Measurements from ENCODE around the gene SP2.
"Not testable (repeated sequence)": the region's sequence is repeated elsewhere in the genome, so short reads cannot be mapped to it uniquely, and the experiment has no call there.

The SP2 gene

GRCh38 chr17:47929218-47930000 is 33.4 kb downstream of the SP2 start:
- no peaks in the 10 kb centered on the region; the same call in 1 of the 2 replicates for H3F3A ChIP-seq (ENCODE audit: insufficient read depth, low read length)
- H3K4me3 ChIP-seq (ENCODE audit: low read length), result no peak overlapping the region
- TF ChIP-seq EZH2phosphoT487 (IDR thresholded peaks at IDR 0.05; ENCODE audit: low read length), result no peak
- no peak for TF ChIP-seq CTCF (IDR thresholded peaks at IDR 0.05; ENCODE audit: low read length)
- no peak for TF ChIP-seq EZH2 (optimal IDR thresholded peaks at IDR 0.05; ENCODE audit: low read depth, low read length)
- no peak overlapping the region for H2AFZ ChIP-seq (ENCODE audit: low read length)
- no peaks in the 10 kb centered on the region for H3K4me1 ChIP-seq (ENCODE audit: low read length)
- no peaks in the 10 kb centered on the region for H3K9me2 ChIP-seq (replicated peaks; ENCODE audit: insufficient read depth, low read length)
- no peak overlapping the region for H3K4me2 ChIP-seq (ENCODE audit: low read depth, low read length)
- DNase-seq, result no peak
- no peak overlapping the region for H3K9ac ChIP-seq (ENCODE audit: low read length)
- H3K9me3 ChIP-seq (replicated peaks; ENCODE audit: insufficient read depth, low read length), result no peaks in the 10 kb centered on the region
- H3K36me3 ChIP-seq (replicated peaks; ENCODE audit: insufficient read depth, low read length), result no peaks in the 10 kb centered on the region
- no peaks in the 10 kb centered on the region for H3K27me3 ChIP-seq (replicated peaks; ENCODE audit: insufficient read depth, low read length)
- H4K20me1 ChIP-seq (ENCODE audit: insufficient read depth, low read length), result no peaks in the 10 kb centered on the region
- H3K79me2 ChIP-seq (ENCODE audit: low read length), result no peaks in the 10 kb centered on the region
- H3K27ac ChIP-seq (ENCODE audit: low read length), result no peak overlapping the region

- no peak overlapping the region for H3K9ac ChIP-seq (ENCODE audit: low read length)
- no peaks in the 10 kb centered on the region; the same call in 1 of the 2 replicates for H3F3A ChIP-seq (ENCODE audit: insufficient read depth, low read length)
- DNase-seq, result no peak
- H3K4me2 ChIP-seq (ENCODE audit: low read depth, low read length), result no peak overlapping the region
- no peaks in the 10 kb centered on the region for H3K4me1 ChIP-seq (ENCODE audit: low read length)
- no peaks in the 10 kb centered on the region for H3K36me3 ChIP-seq (replicated peaks; ENCODE audit: insufficient read depth, low read length)
- TF ChIP-seq EZH2phosphoT487 (IDR thresholded peaks at IDR 0.05; ENCODE audit: low read length), result no peak
- no peak for TF ChIP-seq EZH2 (optimal IDR thresholded peaks at IDR 0.05; ENCODE audit: low read depth, low read length)
- no peak for TF ChIP-seq CTCF (IDR thresholded peaks at IDR 0.05; ENCODE audit: low read length)
- H3K4me3 ChIP-seq (ENCODE audit: low read length), result no peak overlapping the region
- H3K9me3 ChIP-seq (replicated peaks; ENCODE audit: insufficient read depth, low read length), result no peaks in the 10 kb centered on the region
- no peak overlapping the region for H2AFZ ChIP-seq (ENCODE audit: low read length)
- H3K27ac ChIP-seq (ENCODE audit: low read length), result no peak overlapping the region
- no peaks in the 10 kb centered on the region for H3K9me2 ChIP-seq (replicated peaks; ENCODE audit: insufficient read depth, low read length)
- no peaks in the 10 kb centered on the region for H4K20me1 ChIP-seq (ENCODE audit: insufficient read depth, low read length)
- H3K79me2 ChIP-seq (ENCODE audit: low read length), result no peaks in the 10 kb centered on the region
- no peaks in the 10 kb centered on the region for H3K27me3 ChIP-seq (replicated peaks; ENCODE audit: insufficient read depth, low read length)
These were observed 35.8 kb downstream of the SP2 start for GRCh38 chr17:47931848-47932247.

- Histone ChIP-seq H3K4me2 (ENCODE audit: low read depth, low read length) (no peak overlapping the region), H3K27me3 (replicated peaks; ENCODE audit: insufficient read depth, low read length) (no peaks in the 10 kb centered on the region), H2AFZ (ENCODE audit: low read length) (no peak overlapping the region), H3K4me1 (ENCODE audit: low read length) (no peaks in the 10 kb centered on the region), H3K9ac (ENCODE audit: low read length) (no peak overlapping the region), H4K20me1 (ENCODE audit: insufficient read depth, low read length) (no peaks in the 10 kb centered on the region), H3K79me2 (ENCODE audit: low read length) (no peaks in the 10 kb centered on the region), H3K4me3 (ENCODE audit: low read length) (no peak overlapping the region), H3K27ac (ENCODE audit: low read length) (no peak overlapping the region), H3F3A (ENCODE audit: insufficient read depth, low read length) (no peaks in the 10 kb centered on the region), H3K9me3 (replicated peaks; ENCODE audit: insufficient read depth, low read length) (no peaks in the 10 kb centered on the region), H3K9me2 (replicated peaks; ENCODE audit: insufficient read depth, low read length) (no peaks in the 10 kb centered on the region), H3K36me3 (replicated peaks; ENCODE audit: insufficient read depth, low read length) (no peaks in the 10 kb centered on the region)
- DNase-seq, result no peak
- TF ChIP-seq EZH2 (optimal IDR thresholded peaks at IDR 0.05; ENCODE audit: low read depth, low read length), result no peak
These were observed 38.8 kb downstream of the SP2 start for GRCh38 chr17:47934856-47935255.

- not testable (repeated sequence) for H3K27me3 ChIP-seq (replicated peaks; ENCODE audit: insufficient read depth, low read length); H3K9ac ChIP-seq (ENCODE audit: low read length); H3K79me2 ChIP-seq (ENCODE audit: low read length); H2AFZ ChIP-seq (ENCODE audit: low read length); H3K9me3 ChIP-seq (replicated peaks; ENCODE audit: insufficient read depth, low read length); H4K20me1 ChIP-seq (ENCODE audit: insufficient read depth, low read length); H3K36me3 ChIP-seq (replicated peaks; ENCODE audit: insufficient read depth, low read length); H3K4me3 ChIP-seq (ENCODE audit: low read length); H3K27ac ChIP-seq (ENCODE audit: low read length); H3K4me1 ChIP-seq (ENCODE audit: low read length); H3K9me2 ChIP-seq (replicated peaks; ENCODE audit: insufficient read depth, low read length); H3K4me2 ChIP-seq (ENCODE audit: low read depth, low read length); H3F3A ChIP-seq (ENCODE audit: insufficient read depth, low read length); DNase-seq
These were observed 39.4 kb downstream of the SP2 start for GRCh38 chr17:47935468-47935867.
